K562 (cell line): Measurements from ENCODE around the gene ZNRF3. TPM values are rescaled to one million over a fixed set of nuclear protein-coding genes. Genes with fewer than 3 reads are reported as not detected.

Experiments used
- ARHGAP35 ChIP-seq: fragments of 450-650 bp; IDR thresholded peaks from 2 replicates; pipeline ENCODE4 v1.6.1; 2018; ENCODE audit not compliant: partially characterized antibody
- ATF2 ChIP-seq: sonication (generic); formaldehyde crosslinking; IDR thresholded peaks from 2 replicates; pipeline ENCODE4 v1.8.1; 2022; ENCODE audit warnings: missing genetic modification reagents
- BRF2 ChIP-seq: IDR thresholded peaks from 3 replicates; pipeline ENCODE4 v1.6.1; 2011; ENCODE audit warnings: borderline replicate concordance, mild to moderate bottlenecking; ENCODE audit not compliant: insufficient read length, insufficient read depth
- DEAF1 ChIP-seq: fragments of 450-650 bp; formaldehyde crosslinking; IDR thresholded peaks from 2 replicates; pipeline ENCODE4 v1.4.0; 2020; ENCODE audit warnings: mild to moderate bottlenecking, moderate library complexity
- DNMT1 ChIP-seq: fragments of 450-650 bp; IDR thresholded peaks from 2 replicates; pipeline ENCODE4 v1.6.1; 2016; ENCODE audit warnings: antibody characterized with exemption, mild to moderate bottlenecking
- HCFC1 ChIP-seq: IDR thresholded peaks from 2 replicates; pipeline ENCODE4 v1.6.1; 2012; ENCODE audit warnings: low read depth, low read length, improper control_type of control experiment
- PYGO2 ChIP-seq: fragments of 450-650 bp; IDR thresholded peaks from 2 replicates; pipeline ENCODE4 v1.6.1; 2016; ENCODE audit warnings: mild to moderate bottlenecking, missing genetic modification characterization, moderate library complexity, missing compliant biosample characterization
- TFAP4 ChIP-seq: sonication (generic); formaldehyde crosslinking; IDR thresholded peaks from 2 replicates; pipeline ENCODE4 v1.8.0; 2022; ENCODE audit warnings: missing genetic modification reagents, mild to moderate bottlenecking, moderate library complexity, borderline replicate concordance
- THRA ChIP-seq: fragments of 450-650 bp; IDR thresholded peaks from 2 replicates; pipeline ENCODE4 v1.6.1; 2017; ENCODE audit warnings: mild to moderate bottlenecking, moderate library complexity
- ZBTB49 ChIP-seq: sonication (generic); formaldehyde crosslinking; IDR thresholded peaks from 2 replicates; pipeline ENCODE4 v1.8.0; 2022; ENCODE audit warnings: missing genetic modification reagents, mild to moderate bottlenecking, borderline replicate concordance
- ZNF184 ChIP-seq: sonication (generic); formaldehyde crosslinking; IDR thresholded peaks from 2 replicates; pipeline ENCODE4 v1.5.0; 2020; ENCODE audit warnings: missing genetic modification reagents
- ZNF263 ChIP-seq: sonication (generic); formaldehyde crosslinking; IDR thresholded peaks from 2 replicates; pipeline ENCODE4 v1.8.0; 2022; ENCODE audit warnings: mild to moderate bottlenecking, missing genetic modification reagents, borderline replicate concordance
- ZNF282 ChIP-seq: sonication (generic); formaldehyde crosslinking; IDR thresholded peaks from 2 replicates; pipeline ENCODE4 v1.8.1; 2023; ENCODE audit warnings: missing genetic modification reagents
- ZNF639 ChIP-seq, 2 experiments: fragments of 200-800 bp in 1 of 2; sonication (Bioruptor generic) in 1 of 2; sonication (generic) in 1 of 2; formaldehyde crosslinking in 1 of 2; IDR thresholded peaks in 1 of 2; conservative IDR thresholded peaks in 1 of 2; 2 replicates each; pipeline versions ENCODE4 v1.5.0 to v1.6.1; 2016 to 2020; ENCODE audit warnings: missing compliant biosample characterization in 1 of 2, missing genetic modification characterization in 1 of 2, missing genetic modification reagents in 1 of 2
- polyA plus RNA-seq, 8 experiments: library from polyadenylated mRNA; depleted of rRNA in 4 of 8; stranded (reverse) in 5 of 8; unstranded in 3 of 8; fragments of >200 nt; fragmentation: Nextera tagmentation in 2 of 8; fragmentation: Illumina TruSeq in 1 of 8; extraction: Ambion mirVana in 2 of 8; extraction: Trizol in 1 of 8; gene quantifications; 2 replicates each; pipeline versions ENCODE4 v1.2.1 to v1.2.3, GENCODE V29; 2011 to 2014; ENCODE audit warnings: inconsistent platforms in 1 of 8, missing spikeins in 1 of 8
- total RNA-seq, 7 experiments: library from RNA; depleted of rRNA in 6 of 7; stranded (reverse); fragments of >200 nt in 6 of 7; fragmentation: Illumina TruSeq in 2 of 7; extraction: Trizol in 2 of 7; gene quantifications; 2 replicates each; pipeline versions ENCODE4 v1.2.1 to v1.2.3, GENCODE V29; 2011 to 2021; ENCODE audit warnings: low replicate concordance in 1 of 7

ZNRF3 gene
- total and polyA plus RNA-seq, 9 of the 15 experiments (the other 6 are each of a cell fraction or from before 2014, with no cell fraction given): 0.41 to 5.9 (median 1.7) TPM

- no peak for TF ChIP-seq ATF2 (CRISPR knock-in tag)
- peak in 1 of 2 experiments; percentile 71; a peak in 1 of 4 replicates for TF ChIP-seq ZNF639 (CRISPR knock-in tag; conservative IDR thresholded peaks at IDR 0.05 in 1 of 2, IDR thresholded peaks at IDR 0.05 in 1 of 2)
- TF ChIP-seq PYGO2 (tag): 0 out of 2 replicates have a peak, but pooled peaks have one; percentile 45
- TF ChIP-seq ZNF263: no peak
- no peak for TF ChIP-seq THRA
- no peak for TF ChIP-seq BRF2
- no peak for TF ChIP-seq DEAF1
- TF ChIP-seq ZNF282 (CRISPR knock-in tag): no peak
- TF ChIP-seq ZNF184 (CRISPR knock-in tag): no peak
- TF ChIP-seq ARHGAP35: no peak
- TF ChIP-seq TFAP4 (CRISPR knock-in tag): no peak
- TF ChIP-seq DNMT1: no peak
- TF ChIP-seq HCFC1: no peak
- TF ChIP-seq ZBTB49 (CRISPR knock-in tag): no peak
Observed at GRCh38 chr22:29083933-29084591, 200.7 kb downstream of the ZNRF3 start (continued).
